Prostate gland (tissue), 2 donors: ENCODE data around the gene PHF3.

Source experiments
- CTCF ChIP-seq, 4 experiments: fragments of 200-600 bp in 2 of 4; fragments of 450-650 bp in 2 of 4; sonication (generic) in 2 of 4; IDR thresholded peaks; 1 replicate in 3 of 4; 2 replicates in 1 of 4; pipeline ENCODE4 v1.5.1; 2016 to 2019; ENCODE audit warnings: antibody characterized with exemption in 4 of 4, mild to moderate bottlenecking in 2 of 4, moderate library complexity in 2 of 4
- POLR2A ChIP-seq: fragments of 450-650 bp; IDR thresholded peaks from one replicate; pipeline ENCODE4 v1.6.1; 2016; ENCODE audit warnings: antibody characterized with exemption, mild to moderate bottlenecking

GRCh38 chr6:63760199-63760598 lies 124.6 kb downstream of the PHF3 start:
- TF ChIP-seq POLR2A (no peak), CTCF (IDR thresholded peaks at IDR 0.05) (no peak)
